ENCODE results near the gene KCNE2.
"Not testable (repeated sequence)": the region's sequence is repeated elsewhere in the genome, so short reads cannot be mapped to it uniquely, and the experiment has no call there.

DNA sequence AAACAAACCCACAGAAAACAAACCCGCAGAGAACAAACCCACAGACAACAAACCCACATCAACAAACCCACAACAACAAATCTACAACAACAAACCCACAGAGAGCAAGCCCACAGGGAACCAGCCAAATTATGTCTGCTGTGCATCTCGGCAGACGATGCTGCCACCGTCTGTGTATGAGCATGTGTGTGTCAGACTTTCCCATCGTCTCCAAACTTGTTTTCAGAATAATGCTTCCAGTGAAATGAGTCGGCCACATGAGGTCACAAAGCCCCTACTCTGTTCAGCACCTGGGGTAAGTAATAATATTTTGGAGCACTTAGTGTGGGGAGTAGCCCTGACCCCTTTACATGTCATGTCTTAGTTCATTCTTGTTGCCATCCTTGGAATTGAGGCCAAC lies 42.3 kb downstream of the KCNE2 start:
- not testable (repeated sequence) for TF ChIP-seq EZH2 (IDR thresholded peaks at IDR 0.05; ENCODE audit: borderline replicate concordance, insufficient read depth, low read length, poor library complexity, severe bottlenecking); CTCF (IDR thresholded peaks at IDR 0.05; ENCODE audit: poor library complexity, severe bottlenecking)
